Hair follicle dermal papilla cell (primary cell): ENCODE data around the gene MYO1H. TPM values are rescaled to one million over a fixed set of nuclear protein-coding genes. Genes with fewer than 3 reads are reported as not detected.

Experiments used
- total RNA-seq: library from RNA; depleted of rRNA; stranded (reverse); fragments of >200 nt; gene quantifications from 2 replicates; pipeline ENCODE4 v1.2.3, GENCODE V29; 2012

The MYO1H gene, protein sequence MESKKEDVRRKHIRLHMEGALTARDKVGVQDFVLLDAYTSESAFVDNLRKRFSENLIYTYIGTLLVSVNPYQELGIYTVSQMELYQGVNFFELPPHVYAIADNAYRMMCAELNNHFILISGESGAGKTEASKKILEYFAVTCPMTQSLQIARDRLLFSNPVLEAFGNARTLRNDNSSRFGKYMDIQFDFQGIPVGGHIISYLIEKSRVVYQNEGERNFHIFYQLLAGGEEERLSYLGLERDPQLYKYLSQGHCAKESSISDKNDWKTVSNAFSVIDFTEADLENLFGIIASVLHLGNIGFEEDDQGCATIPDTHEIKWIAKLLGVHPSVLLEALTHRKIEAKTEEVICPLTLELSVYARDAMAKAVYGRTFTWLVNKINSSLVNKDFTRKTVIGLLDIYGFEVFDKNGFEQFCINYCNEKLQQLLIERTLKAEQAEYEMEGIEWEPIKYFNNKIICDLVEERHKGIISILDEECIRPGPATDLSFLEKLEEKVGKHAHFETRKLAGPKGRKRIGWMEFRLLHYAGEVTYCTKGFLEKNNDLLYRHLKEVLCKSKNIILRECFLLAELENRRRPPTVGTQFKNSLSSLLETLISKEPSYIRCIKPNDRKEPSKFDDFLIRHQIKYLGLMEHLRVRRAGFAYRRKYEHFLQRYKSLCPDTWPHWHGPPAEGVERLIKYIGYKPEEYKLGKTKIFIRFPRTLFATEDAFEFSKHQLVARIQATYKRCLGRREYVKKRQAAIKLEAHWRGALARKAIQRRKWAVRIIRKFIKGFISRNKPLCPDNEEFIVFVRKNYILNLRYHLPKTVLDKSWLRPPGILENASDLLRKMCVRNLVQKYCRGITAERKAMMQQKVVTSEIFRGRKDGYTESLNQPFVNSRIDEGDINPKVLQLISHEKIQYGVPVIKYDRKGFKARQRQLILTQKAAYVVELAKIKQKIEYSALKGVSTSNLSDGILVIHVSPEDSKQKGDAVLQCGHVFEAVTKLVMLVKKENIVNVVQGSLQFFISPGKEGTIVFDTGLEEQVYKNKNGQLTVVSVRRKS
- total RNA-seq: 0.16 TPM in 1 of 2 replicates, not detected in the other

DNA sequence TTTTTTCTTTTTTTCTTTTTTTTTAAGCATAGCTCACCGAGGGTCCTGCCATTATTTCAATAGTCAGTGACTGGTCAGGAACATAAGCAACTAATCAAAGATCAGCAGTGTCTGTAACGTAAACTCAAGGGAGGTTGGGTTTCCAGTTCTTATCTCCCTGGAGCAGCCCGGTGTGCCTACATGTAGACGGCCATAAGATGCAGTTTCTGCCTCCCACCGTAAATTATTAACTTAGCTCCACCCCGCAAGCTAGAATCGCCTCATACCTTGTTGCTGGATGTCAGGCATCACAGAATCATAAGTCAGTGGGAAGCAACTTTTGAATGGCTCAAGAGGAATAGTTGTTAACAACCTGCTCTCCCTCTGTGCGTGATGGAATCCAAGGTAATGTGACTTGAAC lies at the start of gene MYO1H:
Gene MYO1H, plus strand, starts transcription at position 312 of the 400 bp plus-strand sequence. Its CDS starts 61 bp downstream, at position 373.

DNA sequence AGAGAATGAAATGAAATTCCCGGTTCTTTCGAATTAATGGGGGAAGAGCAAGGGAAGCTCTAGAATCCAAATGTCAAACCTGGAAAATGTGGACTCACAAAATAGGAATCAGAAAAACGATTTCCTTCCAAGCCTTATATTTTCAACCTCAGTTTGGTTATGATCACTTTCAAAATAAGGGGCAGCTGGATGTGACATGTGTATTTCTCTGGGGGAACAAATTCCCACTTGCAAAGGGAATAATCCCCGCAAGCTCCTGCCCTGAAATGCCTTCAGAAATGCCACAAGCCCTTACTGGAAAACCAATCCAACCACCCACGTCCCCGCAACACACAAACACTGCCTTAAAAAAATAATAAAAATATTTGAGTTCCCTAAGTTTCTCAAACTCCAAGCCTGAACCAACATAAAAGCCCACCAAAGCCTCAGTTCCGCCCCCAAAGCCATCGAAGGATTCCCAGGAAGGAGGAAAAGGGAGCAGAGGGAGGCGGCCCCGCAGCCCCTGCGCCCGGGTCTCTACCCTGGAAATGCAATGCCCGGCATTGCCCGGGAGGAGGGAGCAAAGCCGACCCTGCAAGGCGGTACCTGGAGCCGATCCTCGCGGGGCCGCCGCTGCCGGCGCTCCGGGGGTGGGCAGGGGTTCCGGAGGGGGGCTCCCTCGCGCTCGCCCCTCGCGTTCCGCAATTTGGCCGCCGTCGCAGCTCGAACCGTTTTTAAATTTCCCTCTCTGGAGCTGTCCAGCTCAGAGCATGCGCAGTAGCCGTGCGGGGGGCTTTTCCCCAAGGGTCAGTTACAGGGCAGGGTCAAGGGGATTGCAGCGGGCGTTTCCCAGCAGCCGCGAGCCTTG lies 38.9 kb upstream of the MYO1H start, which contains the start of gene FOXN4:
Gene FOXN4, minus strand, starts transcription at position 751 of the 847 bp plus-strand sequence. CDS start 963 bp downstream, outside the sequence.

DNA sequence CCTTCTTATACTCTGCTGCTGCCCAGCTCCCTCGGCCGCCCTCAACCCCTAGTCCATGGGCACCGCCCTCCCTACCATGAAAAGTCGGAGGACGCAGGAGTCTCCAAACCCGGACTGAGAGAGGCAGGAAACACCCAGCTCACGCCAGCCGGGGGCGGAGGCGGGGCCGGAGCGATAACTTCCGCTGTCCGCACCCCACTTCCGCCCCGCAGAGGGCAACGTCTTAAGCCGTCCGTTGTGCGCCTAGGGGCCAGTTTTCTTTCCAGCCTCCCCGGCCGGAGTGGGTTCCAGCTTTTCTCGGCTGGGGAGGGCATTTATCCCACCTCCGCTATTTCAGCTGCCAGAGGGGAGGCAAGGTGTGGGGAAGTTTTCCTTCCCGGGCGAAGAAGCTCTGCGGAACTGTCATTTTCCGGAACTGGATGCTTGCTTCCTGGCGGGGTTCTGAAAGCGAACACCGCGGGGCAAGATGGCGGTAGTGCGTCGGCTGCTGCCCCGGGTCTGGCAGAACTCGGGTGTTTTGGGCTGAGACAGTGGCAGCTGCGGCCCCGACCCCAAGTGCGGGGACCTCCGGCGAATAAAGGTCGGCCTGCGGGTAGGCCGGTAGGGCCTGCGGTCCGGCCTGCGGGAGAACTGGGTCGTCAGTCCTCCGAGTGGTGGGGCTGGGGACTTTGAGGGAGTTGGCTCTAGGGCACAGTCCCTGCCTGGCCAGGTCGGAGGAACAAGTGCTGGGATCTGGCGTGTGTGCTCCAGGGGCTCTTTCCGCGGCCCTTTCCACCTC lies 129.7 kb downstream of the MYO1H start, which contains the start of the genes KCTD10 and UBE3B:
Gene KCTD10, minus strand, starts transcription at position 116 of the 778 bp plus-strand sequence. Its CDS starts 38 bp downstream, at position 78.
Gene UBE3B, plus strand, starts transcription at position 450 of the 778 bp plus-strand sequence. CDS start 5,918 bp downstream, outside the sequence.

Other genes starting within 250 kb of the MYO1H start
- gene ACACB, start 231.3 kb upstream of the MYO1H start, total RNA-seq: 10.7 and 18.5 TPM in 2 replicates
- not detected in 2 replicates for gene FOXN4, start 38.6 kb upstream of the MYO1H start, total RNA-seq
- 212 and 215 TPM in 2 replicates for gene KCTD10, start 129.4 kb downstream of the MYO1H start, total RNA-seq
- 52.9 and 57.9 TPM in 2 replicates for gene UBE3B, start 129.7 kb downstream of the MYO1H start, total RNA-seq
- 34.9 and 51.4 TPM in 2 replicates for gene MMAB, start 225.6 kb downstream of the MYO1H start, total RNA-seq
- gene MVK, start 225.9 kb downstream of the MYO1H start, total RNA-seq: 31.3 and 39.3 TPM in 2 replicates